ENCODE data around the gene SELE. TPM values are rescaled to one million over a fixed set of nuclear protein-coding genes. Genes with fewer than 3 reads are reported as not detected.
A peak's percentile ranks its signal among the peaks of the same experiment; 100 is the strongest.

Gene SELE
- total RNA-seq, 6 donors from 2014 or later, result 0.20 to 8.5 (median 0.34) TPM; not detected in 1

DNA sequence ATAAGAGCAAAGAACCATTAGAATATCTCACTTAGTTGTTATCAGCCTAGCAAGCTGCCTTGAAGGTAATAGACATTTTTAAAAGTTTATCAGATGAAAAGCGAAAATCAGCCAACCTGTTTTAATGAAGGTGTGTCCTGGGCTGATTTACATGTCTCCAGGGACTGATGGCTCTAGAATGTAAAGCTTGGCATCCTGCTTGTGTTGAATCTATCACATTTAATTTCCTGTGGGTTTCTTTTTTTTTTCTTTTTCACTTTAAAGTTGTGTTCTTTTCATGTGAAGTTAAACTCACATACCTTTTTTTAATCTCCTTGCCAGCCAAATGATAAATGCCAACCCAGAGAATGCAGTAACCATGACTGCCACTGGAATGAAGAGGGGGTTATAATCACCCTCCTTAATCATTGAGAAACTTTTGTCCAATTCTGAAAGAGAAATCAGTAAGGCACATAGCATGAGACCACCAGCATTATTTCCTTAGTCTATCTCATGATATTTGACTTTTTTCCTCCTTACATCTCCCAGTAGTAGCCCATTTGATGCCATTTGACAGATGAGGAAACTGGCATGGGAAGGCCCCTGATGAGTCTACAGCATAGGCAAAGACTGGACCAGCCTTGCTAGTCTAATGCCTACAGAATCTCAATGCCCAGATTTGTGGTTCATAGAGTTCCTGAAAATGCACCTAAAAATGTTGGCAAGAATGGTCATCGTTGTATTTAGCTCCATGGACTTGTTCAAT is 32.4 kb downstream of the SELE start:
- no peaks in the 10 kb centered on the region for H3K36me3 ChIP-seq
- ATAC-seq (ENCODE audit: low FRiP score in 2 of 2) (no peak), DNase-seq (no peak)
- WGBS, 2 donors, result 93 to 96% methylated on average over 2 of the region's 2 CpGs
- no peaks in the 10 kb centered on the region for H3K9me3 ChIP-seq
- H3K27ac ChIP-seq, result no peak overlapping the region
- no peak overlapping the region for H3K4me3 ChIP-seq
- TF ChIP-seq, protein P1, sequence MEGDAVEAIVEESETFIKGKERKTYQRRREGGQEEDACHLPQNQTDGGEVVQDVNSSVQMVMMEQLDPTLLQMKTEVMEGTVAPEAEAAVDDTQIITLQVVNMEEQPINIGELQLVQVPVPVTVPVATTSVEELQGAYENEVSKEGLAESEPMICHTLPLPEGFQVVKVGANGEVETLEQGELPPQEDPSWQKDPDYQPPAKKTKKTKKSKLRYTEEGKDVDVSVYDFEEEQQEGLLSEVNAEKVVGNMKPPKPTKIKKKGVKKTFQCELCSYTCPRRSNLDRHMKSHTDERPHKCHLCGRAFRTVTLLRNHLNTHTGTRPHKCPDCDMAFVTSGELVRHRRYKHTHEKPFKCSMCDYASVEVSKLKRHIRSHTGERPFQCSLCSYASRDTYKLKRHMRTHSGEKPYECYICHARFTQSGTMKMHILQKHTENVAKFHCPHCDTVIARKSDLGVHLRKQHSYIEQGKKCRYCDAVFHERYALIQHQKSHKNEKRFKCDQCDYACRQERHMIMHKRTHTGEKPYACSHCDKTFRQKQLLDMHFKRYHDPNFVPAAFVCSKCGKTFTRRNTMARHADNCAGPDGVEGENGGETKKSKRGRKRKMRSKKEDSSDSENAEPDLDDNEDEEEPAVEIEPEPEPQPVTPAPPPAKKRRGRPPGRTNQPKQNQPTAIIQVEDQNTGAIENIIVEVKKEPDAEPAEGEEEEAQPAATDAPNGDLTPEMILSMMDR (IDR thresholded peaks at IDR 0.05), result no peak
- TF ChIP-seq POLR2AphosphoS5 (IDR thresholded peaks at IDR 0.05) (no peak), POLR2A (IDR thresholded peaks at IDR 0.05) (no peak), EP300 (IDR thresholded peaks at IDR 0.05) (no peak)
- no peaks in the 10 kb centered on the region for H3K27me3 ChIP-seq
- peaks cover 0 to 6% (median under 1%) of the 10 kb centered on the region in 4 donors for H3K4me1 ChIP-seq

DNA sequence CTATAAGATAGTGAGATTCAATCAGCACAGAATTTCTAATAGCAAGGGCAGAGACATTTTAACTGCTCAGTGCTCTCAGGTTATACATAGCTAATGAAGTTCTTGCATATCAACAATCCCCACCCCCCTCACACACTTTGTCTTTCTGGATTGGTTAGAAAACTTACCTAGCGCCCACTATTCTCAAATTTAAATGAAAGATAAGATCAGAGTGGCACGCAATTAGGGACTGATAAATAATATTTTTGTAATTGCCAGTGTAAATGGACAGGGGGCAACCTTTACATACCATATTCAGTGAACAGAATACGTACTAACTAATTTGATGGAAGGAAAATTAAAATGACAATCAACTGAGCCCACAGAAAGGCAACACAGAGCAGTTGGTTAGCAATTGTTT is 34.2 kb downstream of the SELE start:
- TF ChIP-seq, protein P1 (IDR thresholded peaks at IDR 0.05), result no peak
- TF ChIP-seq EP300 (IDR thresholded peaks at IDR 0.05) (no peak), POLR2A (IDR thresholded peaks at IDR 0.05) (no peak), POLR2AphosphoS5 (IDR thresholded peaks at IDR 0.05) (no peak)
- Histone ChIP-seq H3K36me3 (no peaks in the 10 kb centered on the region), H3K27me3 (no peaks in the 10 kb centered on the region), H3K27ac (no peak overlapping the region), H3K9me3 (no peaks in the 10 kb centered on the region), H3K4me3 (no peak overlapping the region), H3K4me1 (peaks cover 0 to 6% (median 3%) of the 10 kb centered on the region in 4 donors)
- DNase-seq (no peak), ATAC-seq (ENCODE audit: low FRiP score in 2 of 2) (no peak)
- WGBS, 2 donors, result 49 to 57% methylated on average over 3 of the region's 3 CpGs

DNA sequence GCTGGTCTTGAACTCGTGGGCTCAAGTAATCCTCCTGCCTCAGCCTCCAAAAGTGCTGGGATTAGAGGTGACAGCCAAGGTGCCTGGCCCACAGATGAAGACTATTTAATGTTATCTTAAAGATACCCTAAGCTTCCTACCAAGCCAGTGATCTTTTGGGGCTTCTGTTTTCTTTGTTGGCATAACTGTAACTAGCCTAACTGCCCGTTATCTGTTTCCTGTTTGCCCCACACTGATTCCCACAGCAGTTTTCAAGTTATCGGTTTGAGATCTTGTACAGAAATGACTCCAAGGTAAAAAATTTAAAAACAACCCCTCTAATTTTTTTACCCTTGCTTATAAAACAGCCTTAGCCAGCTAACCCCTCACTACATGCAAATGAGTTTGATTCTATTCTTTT is 34.9 kb downstream of the SELE start:
- peaks cover 0 to 6% (median 3%) of the 10 kb centered on the region in 4 donors for H3K4me1 ChIP-seq
- DNase-seq (no peak), ATAC-seq (ENCODE audit: low FRiP score in 2 of 2) (no peak)
- H3K9me3 ChIP-seq, result no peaks in the 10 kb centered on the region
- no peaks in the 10 kb centered on the region for H3K27me3 ChIP-seq
- H3K36me3 ChIP-seq, result no peaks in the 10 kb centered on the region
- 63 to 72% methylated on average over 3 of the region's 3 CpGs for WGBS, 2 donors
- H3K4me3 ChIP-seq, result no peak overlapping the region
- H3K27ac ChIP-seq, result no peak overlapping the region
- TF ChIP-seq POLR2AphosphoS5 (IDR thresholded peaks at IDR 0.05), result no peak

DNA sequence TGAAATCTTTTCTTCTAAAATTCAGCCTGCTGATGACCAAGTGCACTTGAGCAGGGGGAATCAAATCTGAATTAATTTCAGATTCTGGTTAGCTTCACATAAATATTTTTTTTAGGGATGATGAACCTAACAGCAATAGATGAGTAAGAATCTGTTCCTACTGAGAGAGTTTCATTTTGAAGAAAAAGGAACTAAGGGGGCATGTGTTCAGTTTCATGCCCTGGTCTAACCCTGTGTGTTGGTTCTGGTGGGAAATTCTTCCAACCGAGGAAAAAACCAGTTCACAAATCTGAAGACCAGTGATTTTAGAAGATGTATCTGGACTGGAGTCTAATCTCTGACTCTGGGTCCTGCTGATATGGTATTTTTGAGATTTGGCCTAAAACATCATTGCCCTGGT is 36.1 kb downstream of the SELE start:
- Histone ChIP-seq H3K27ac (peak overlapping the region in 1 of 4 donors; percentile 55), H3K27me3 (no peaks in the 10 kb centered on the region), H3K9me3 (no peaks in the 10 kb centered on the region), H3K4me1 (peaks cover 0 to 15% (median 3%) of the 10 kb centered on the region in 4 donors), H3K4me3 (no peak overlapping the region), H3K36me3 (no peaks in the 10 kb centered on the region)
- TF ChIP-seq POLR2A (IDR thresholded peaks at IDR 0.05) (no peak), EP300 (IDR thresholded peaks at IDR 0.05) (no peak), POLR2AphosphoS5 (IDR thresholded peaks at IDR 0.05) (no peak)
- TF ChIP-seq, protein P1 (IDR thresholded peaks at IDR 0.05), result no peak
- ATAC-seq (ENCODE audit: low FRiP score in 2 of 2) (no peak), DNase-seq (no peak)
- WGBS, 2 donors, result 54 to 70% methylated on average over 1 of the region's 1 CpG

DNA sequence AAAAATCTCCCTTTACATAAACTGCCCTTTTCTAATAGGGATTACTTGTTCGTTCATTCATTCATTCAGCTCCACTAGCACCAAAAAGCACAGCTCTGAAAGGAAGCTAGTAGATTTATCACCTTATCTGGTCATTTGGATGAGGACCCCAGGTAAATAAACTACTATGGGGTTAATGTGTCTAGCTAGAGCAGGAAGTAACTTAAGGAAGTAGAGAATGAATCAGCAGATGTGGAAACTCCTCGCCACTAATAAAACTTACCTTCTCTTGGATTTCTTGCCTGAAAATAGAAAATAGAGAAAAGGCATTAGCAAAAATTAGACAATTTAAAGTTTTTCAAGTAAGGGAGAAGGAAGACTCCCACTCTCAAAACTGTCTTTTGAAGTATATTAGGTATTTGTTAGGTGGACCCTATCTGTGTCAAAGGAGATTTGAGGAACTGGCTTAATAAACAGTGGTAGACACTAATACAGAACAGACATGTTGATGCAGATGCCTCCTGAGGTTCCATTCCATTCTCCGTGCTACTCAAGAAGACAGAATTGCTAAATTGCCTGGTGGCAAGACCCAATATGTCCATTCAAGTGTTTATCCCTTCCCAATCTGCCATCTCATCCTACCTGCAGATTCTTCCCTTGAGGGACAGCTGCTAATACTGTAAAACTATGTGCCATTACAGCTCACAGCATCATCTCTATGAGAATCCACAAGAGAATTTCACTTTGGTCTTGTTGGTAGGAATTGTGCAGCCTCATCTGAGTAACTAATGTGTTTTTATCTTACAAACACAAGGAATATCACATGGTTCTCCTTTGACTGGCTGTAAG is 37.4 kb downstream of the SELE start:
- Histone ChIP-seq H3K36me3 (no peaks in the 10 kb centered on the region), H3K4me1 (peaks cover 0 to 20% (median 6%) of the 10 kb centered on the region in 4 donors), H3K27me3 (no peaks in the 10 kb centered on the region), H3K4me3 (no peak overlapping the region), H3K27ac (peak overlapping the region in 3 of 4 donors; percentile 2 to 50 (median 5)), H3K9me3 (no peaks in the 10 kb centered on the region)
- WGBS, 2 donors, result 59 to 65% methylated on average over 3 of the region's 3 CpGs
- ATAC-seq (ENCODE audit: low FRiP score in 2 of 2) (no peak), DNase-seq (no peak)
- TF ChIP-seq POLR2AphosphoS5 (IDR thresholded peaks at IDR 0.05), result no peak
- TF ChIP-seq, protein P1 (IDR thresholded peaks at IDR 0.05), result no peak
- TF ChIP-seq POLR2A (IDR thresholded peaks at IDR 0.05), result no peak
- no peak for TF ChIP-seq EP300 (IDR thresholded peaks at IDR 0.05)

All from upper lobe of left lung (tissue), 6 donors.